ENCODE results near the gene MYH9. TPM values are rescaled to one million over a fixed set of nuclear protein-coding genes. Genes with fewer than 3 reads are reported as not detected.

Gene MYH9
- polyA plus RNA-seq, 1 of the 3 experiments (the other 2 are of a cell fraction): 303 TPM

- H3K27me3 ChIP-seq (ENCODE audit: insufficient read depth): no peaks in the 10 kb centered on the region
- H3K4me3 ChIP-seq (ENCODE audit: low read depth in 2 of 2, low read length in 1 of 2): no peak overlapping the region
- no peaks in the 10 kb centered on the region for H3K4me1 ChIP-seq (ENCODE audit: control insufficient read depth in 1 of 2, insufficient read depth in 2 of 2, low read depth in 1 of 2, low read length in 1 of 2)
- no peak overlapping the region for H3K4me2 ChIP-seq
- H3K9me2 ChIP-seq: no peaks in the 10 kb centered on the region
- no peak overlapping the region for H3K27ac ChIP-seq (ENCODE audit: low read depth in 2 of 2, low read length in 1 of 2)
- DNase-seq: no peak
- H4K20me1 ChIP-seq (ENCODE audit: insufficient read depth): no peaks in the 10 kb centered on the region
- H3K36me3 ChIP-seq (replicated peaks in 1 of 2; ENCODE audit: control insufficient read depth in 1 of 2, insufficient read depth in 2 of 2, low read length in 1 of 2): no peaks in the 10 kb centered on the region
- H3K9me3 ChIP-seq: no peaks in the 10 kb centered on the region
- H3K79me2 ChIP-seq (ENCODE audit: insufficient read depth): no peaks in the 10 kb centered on the region
- POLR2A ChIA-PET: no interaction called here
- 80% methylated on average over 10 of the region's 11 CpGs for WGBS (ENCODE audit: low lambda C conversion rate)
- H2AFZ ChIP-seq (ENCODE audit: low read depth): no peak overlapping the region
- TF ChIP-seq SMC3 (IDR thresholded peaks at IDR 0.05; ENCODE audit: low read depth, low read length): no peak
- no peak for TF ChIP-seq FOSL2 (IDR thresholded peaks at IDR 0.05; ENCODE audit: borderline replicate concordance, low read depth)
- TF ChIP-seq EZH2phosphoT487 (IDR thresholded peaks at IDR 0.05; ENCODE audit: borderline replicate concordance, low read depth): no peak
- TF ChIP-seq RAD21 (IDR thresholded peaks at IDR 0.05; ENCODE audit: low read length): no peak
- no peak for TF ChIP-seq NFIC (IDR thresholded peaks at IDR 0.05; ENCODE audit: borderline replicate concordance)
- TF ChIP-seq TCF12 (IDR thresholded peaks at IDR 0.05): no peak
- no peak for TF ChIP-seq GABPA (IDR thresholded peaks at IDR 0.05; ENCODE audit: low read depth)
- TF ChIP-seq SIN3A (IDR thresholded peaks at IDR 0.05; ENCODE audit: borderline replicate concordance, low read depth, low read length): no peak
- no peak for TF ChIP-seq JUND (IDR thresholded peaks at IDR 0.05)
- TF ChIP-seq MXI1 (IDR thresholded peaks at IDR 0.05; ENCODE audit: low read depth, low read length): no peak
- TF ChIP-seq RFX5 (IDR thresholded peaks at IDR 0.05; ENCODE audit: low read length): no peak
- no peak for TF ChIP-seq POLR2AphosphoS5 (IDR thresholded peaks at IDR 0.05; ENCODE audit: low read depth, low read length)
- TF ChIP-seq YY1 (IDR thresholded peaks at IDR 0.05; ENCODE audit: low read depth): no peak
- no peak for TF ChIP-seq RXRA (IDR thresholded peaks at IDR 0.05; ENCODE audit: borderline replicate concordance, low read depth)
- no peak for TF ChIP-seq PBX3 (IDR thresholded peaks at IDR 0.05)
- TF ChIP-seq FOXJ3 (CRISPR knock-in tag; IDR thresholded peaks at IDR 0.05): no peak
- no peak for TF ChIP-seq NRF1 (IDR thresholded peaks at IDR 0.05; ENCODE audit: low read depth, low read length)
- TF ChIP-seq, protein P1, sequence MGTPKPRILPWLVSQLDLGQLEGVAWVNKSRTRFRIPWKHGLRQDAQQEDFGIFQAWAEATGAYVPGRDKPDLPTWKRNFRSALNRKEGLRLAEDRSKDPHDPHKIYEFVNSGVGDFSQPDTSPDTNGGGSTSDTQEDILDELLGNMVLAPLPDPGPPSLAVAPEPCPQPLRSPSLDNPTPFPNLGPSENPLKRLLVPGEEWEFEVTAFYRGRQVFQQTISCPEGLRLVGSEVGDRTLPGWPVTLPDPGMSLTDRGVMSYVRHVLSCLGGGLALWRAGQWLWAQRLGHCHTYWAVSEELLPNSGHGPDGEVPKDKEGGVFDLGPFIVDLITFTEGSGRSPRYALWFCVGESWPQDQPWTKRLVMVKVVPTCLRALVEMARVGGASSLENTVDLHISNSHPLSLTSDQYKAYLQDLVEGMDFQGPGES (IDR thresholded peaks at IDR 0.05; ENCODE audit: low read depth, low read length): no peak
- H3F3A ChIP-seq (replicated peaks; ENCODE audit: insufficient read depth): peaks cover 3% of the 10 kb centered on the region
- CTCF ChIA-PET: no interaction called here
- H3K9ac ChIP-seq: no peak overlapping the region
Observed at GRCh38 chr22:36413022-36413775, 25.4 kb upstream of the MYH9 start.

Data from SK-N-SH (cell line).